Fibroblast of lung (primary cell): Measurements from ENCODE around the gene PRPSAP2. TPM values are rescaled to one million over a fixed set of nuclear protein-coding genes. Genes with fewer than 3 reads are reported as not detected.

Experiments
- DNase-seq, 2 donors: peaks; one replicate each; pipeline versions ENCODE4 v3.0.0 to v3.0.0-alpha.2; 2010; ENCODE audit warnings: low read depth in 2 of 2
- H2AFZ ChIP-seq: 2 replicates; pipeline ENCODE4 v1.5.1; 2012; ENCODE audit warnings: low read length, control low read depth, inconsistent platforms
- H3K27ac ChIP-seq: 2 replicates; pipeline ENCODE4 v1.5.1; 2011; ENCODE audit warnings: low read length, control low read depth; ENCODE audit not compliant: insufficient read depth
- H3K27me3 ChIP-seq: 2 replicates; pipeline ENCODE4 v1.5.1; 2011; ENCODE audit warnings: mild to moderate bottlenecking, low read length; ENCODE audit not compliant: control insufficient read depth, insufficient read depth
- H3K36me3 ChIP-seq: 2 replicates; pipeline ENCODE4 v1.5.1; 2011; ENCODE audit warnings: low read length; ENCODE audit not compliant: control insufficient read depth, insufficient read depth
- H3K4me1 ChIP-seq: 2 replicates; pipeline ENCODE4 v1.5.1; 2011; ENCODE audit warnings: low read length; ENCODE audit not compliant: control insufficient read depth, insufficient read depth; ENCODE audit errors: extremely low read depth
- H3K4me2 ChIP-seq: 2 replicates; pipeline ENCODE4 v1.5.1; 2011; ENCODE audit warnings: low read length, control low read depth; ENCODE audit not compliant: insufficient read depth; ENCODE audit errors: extremely low read depth
- H3K4me3 ChIP-seq, 4 experiments: fragments of 200-600 bp in 1 of 4; sonication (generic) in 1 of 4; replicated peaks in 1 of 4; 2 replicates each; pipeline ENCODE4 v1.5.1; 2011 to 2016; ENCODE audit warnings: low read length in 4 of 4, low read depth in 3 of 4, mild to moderate bottlenecking in 3 of 4, control low read depth in 2 of 4, inconsistent platforms in 1 of 4, mixed read lengths in 1 of 4; ENCODE audit not compliant: insufficient read depth in 1 of 4; ENCODE audit errors: control extremely low read depth in 1 of 4
- H3K79me2 ChIP-seq: 2 replicates; pipeline ENCODE4 v1.5.1; 2012; ENCODE audit warnings: mild to moderate bottlenecking, low read length, inconsistent platforms; ENCODE audit not compliant: control insufficient read depth, insufficient read depth
- H3K9ac ChIP-seq: 2 replicates; pipeline ENCODE4 v1.5.1; 2011; ENCODE audit warnings: mild to moderate bottlenecking, low read length, control low read depth; ENCODE audit not compliant: insufficient read depth
- H3K9me3 ChIP-seq: 2 replicates; pipeline ENCODE4 v1.5.1; 2012; ENCODE audit warnings: low read depth, low read length; ENCODE audit not compliant: control insufficient read depth, insufficient read depth
- H4K20me1 ChIP-seq: 2 replicates; pipeline ENCODE4 v1.5.1; 2011; ENCODE audit warnings: low read length; ENCODE audit not compliant: control insufficient read depth, insufficient read depth; ENCODE audit errors: extremely low read depth
- CTCF ChIP-seq, 2 donors: IDR thresholded peaks in 1 of 2; conservative IDR thresholded peaks in 1 of 2; 1 replicate in 1 of 2; 2 replicates in 1 of 2; pipeline ENCODE4 v1.5.1; 2011 to 2012; ENCODE audit warnings: low read length in 2 of 2, control low read depth in 1 of 2, inconsistent platforms in 1 of 2, low read depth in 1 of 2, mild to moderate bottlenecking in 1 of 2
- EZH2 ChIP-seq: IDR thresholded peaks from 2 replicates; pipeline ENCODE4 v1.5.1; 2012; ENCODE audit warnings: low read length, control low read depth, mild to moderate bottlenecking; ENCODE audit errors: missing control alignments
- polyA plus RNA-seq, 2 donors: library from polyadenylated mRNA; depleted of rRNA in 1 of 2; stranded (reverse) in 1 of 2; unstranded in 1 of 2; fragments of >200 nt; gene quantifications; 2 replicates each; pipeline ENCODE4 v1.2.1, GENCODE V29; 2011 to 2012; ENCODE audit warnings: missing spikeins in 1 of 2
- total RNA-seq: library from RNA; depleted of rRNA; stranded (reverse); fragments of >200 nt; gene quantifications from 2 replicates; pipeline ENCODE4 v1.2.1, GENCODE V29; 2014

PRPSAP2 gene
- total and polyA plus RNA-seq, 2 donors (not counting 1 experiment from before 2014, with no cell fraction given) = 23.1 to 47.4 TPM

- Histone ChIP-seq H3K4me2 (no peak overlapping the region), H3K4me3 (no peak overlapping the region), H3K4me1 (peaks cover 11% of the 10 kb centered on the region), H2AFZ (no peak overlapping the region), H3K27me3 (no peaks in the 10 kb centered on the region), H3K9ac (no peak overlapping the region), H3K36me3 (peaks cover 8% of the 10 kb centered on the region), H3K27ac (no peak overlapping the region), H4K20me1 (no peaks in the 10 kb centered on the region), H3K79me2 (no peaks in the 10 kb centered on the region), H3K9me3 (no peaks in the 10 kb centered on the region)
- TF ChIP-seq EZH2 (no peak), CTCF (conservative IDR thresholded peaks at IDR 0.05 in 1 of 2, IDR thresholded peaks at IDR 0.05 in 1 of 2; ENCODE audit: low read depth in 1 of 2, low read length in 2 of 2) (no peak)
- no peak for DNase-seq
Observed at GRCh38 chr17:18977021-18977420, 119.1 kb downstream of the PRPSAP2 start.

- peaks cover 16% of the 10 kb centered on the region for H3K4me1 ChIP-seq
- no peak overlapping the region for H2AFZ ChIP-seq
- H3K9ac ChIP-seq = no peak overlapping the region
- H4K20me1 ChIP-seq = no peaks in the 10 kb centered on the region
- H3K27ac ChIP-seq = no peak overlapping the region
- H3K4me3 ChIP-seq = no peak overlapping the region
- no peaks in the 10 kb centered on the region for H3K27me3 ChIP-seq
- H3K79me2 ChIP-seq = no peaks in the 10 kb centered on the region
- H3K4me2 ChIP-seq = no peak overlapping the region
- peaks cover 8% of the 10 kb centered on the region for H3K36me3 ChIP-seq
- H3K9me3 ChIP-seq = no peaks in the 10 kb centered on the region
- no peak for TF ChIP-seq CTCF (conservative IDR thresholded peaks at IDR 0.05 in 1 of 2, IDR thresholded peaks at IDR 0.05 in 1 of 2; ENCODE audit: low read depth in 1 of 2, low read length in 2 of 2)
- no peak for TF ChIP-seq EZH2
- DNase-seq = no peak
Observed at GRCh38 chr17:18977646-18978045, 119.7 kb downstream of the PRPSAP2 start.

- H4K20me1 ChIP-seq = no peaks in the 10 kb centered on the region
- TF ChIP-seq CTCF (conservative IDR thresholded peaks at IDR 0.05 in 1 of 2, IDR thresholded peaks at IDR 0.05 in 1 of 2; ENCODE audit: low read depth in 1 of 2, low read length in 2 of 2) (no peak), EZH2 (no peak)
- H3K4me2 ChIP-seq = no peak overlapping the region
- H2AFZ ChIP-seq = no peak overlapping the region
- peaks cover 8% of the 10 kb centered on the region for H3K36me3 ChIP-seq
- DNase-seq = no peak
- H3K27ac ChIP-seq = no peak overlapping the region
- no peaks in the 10 kb centered on the region for H3K27me3 ChIP-seq
- no peak overlapping the region for H3K9ac ChIP-seq
- H3K79me2 ChIP-seq = no peaks in the 10 kb centered on the region
- H3K4me3 ChIP-seq = no peak overlapping the region
- H3K9me3 ChIP-seq = no peaks in the 10 kb centered on the region
- H3K4me1 ChIP-seq = peaks cover 16% of the 10 kb centered on the region
Observed at GRCh38 chr17:18978050-18978449, 120.1 kb downstream of the PRPSAP2 start.
